Adrenal gland (tissue), 5 donors: ENCODE measurements around the gene AWAT2.

Experiments
- POLR2A ChIP-seq, 2 donors: fragments of 450-650 bp; IDR thresholded peaks; one replicate each; pipeline ENCODE4 v1.6.1; 2017; ENCODE audit warnings: antibody characterized with exemption in 2 of 2, mild to moderate bottlenecking in 2 of 2, moderate library complexity in 1 of 2
- TF ChIP-seq, protein P1 (sequence below), 6 experiments: fragments of 450-650 bp in 4 of 6; fragments of 200-600 bp in 2 of 6; sonication (generic) in 1 of 6; IDR thresholded peaks; 1 replicate in 5 of 6; 2 replicates in 1 of 6; pipeline versions ENCODE4 v1.5.1 to v1.8.0; 2016 to 2021; ENCODE audit warnings: antibody characterized with exemption in 6 of 6, mild to moderate bottlenecking in 2 of 6, moderate library complexity in 1 of 6
- donor health status: DM: no; HTN: no; CAD: no.

DNA sequence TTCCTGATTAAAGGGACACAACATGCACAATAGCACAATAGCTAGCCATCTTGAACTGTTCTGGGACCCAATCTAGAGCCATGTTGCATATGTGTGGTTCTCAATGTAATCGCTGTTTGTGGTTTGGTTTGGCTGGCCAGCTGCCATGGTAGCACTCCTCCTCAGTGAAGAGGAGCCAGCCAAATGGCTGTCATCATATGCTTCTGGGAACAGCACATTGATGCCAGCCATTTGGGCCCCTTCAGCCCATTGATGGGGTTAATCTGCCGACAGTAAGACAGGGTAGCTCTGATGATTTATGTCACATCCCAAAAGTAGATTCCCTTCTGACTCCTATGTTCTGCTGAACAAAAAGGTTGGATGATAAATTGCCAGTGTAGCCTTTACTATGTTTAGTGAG is 48.5 kb downstream of the AWAT2 start:
- TF ChIP-seq, protein P1, sequence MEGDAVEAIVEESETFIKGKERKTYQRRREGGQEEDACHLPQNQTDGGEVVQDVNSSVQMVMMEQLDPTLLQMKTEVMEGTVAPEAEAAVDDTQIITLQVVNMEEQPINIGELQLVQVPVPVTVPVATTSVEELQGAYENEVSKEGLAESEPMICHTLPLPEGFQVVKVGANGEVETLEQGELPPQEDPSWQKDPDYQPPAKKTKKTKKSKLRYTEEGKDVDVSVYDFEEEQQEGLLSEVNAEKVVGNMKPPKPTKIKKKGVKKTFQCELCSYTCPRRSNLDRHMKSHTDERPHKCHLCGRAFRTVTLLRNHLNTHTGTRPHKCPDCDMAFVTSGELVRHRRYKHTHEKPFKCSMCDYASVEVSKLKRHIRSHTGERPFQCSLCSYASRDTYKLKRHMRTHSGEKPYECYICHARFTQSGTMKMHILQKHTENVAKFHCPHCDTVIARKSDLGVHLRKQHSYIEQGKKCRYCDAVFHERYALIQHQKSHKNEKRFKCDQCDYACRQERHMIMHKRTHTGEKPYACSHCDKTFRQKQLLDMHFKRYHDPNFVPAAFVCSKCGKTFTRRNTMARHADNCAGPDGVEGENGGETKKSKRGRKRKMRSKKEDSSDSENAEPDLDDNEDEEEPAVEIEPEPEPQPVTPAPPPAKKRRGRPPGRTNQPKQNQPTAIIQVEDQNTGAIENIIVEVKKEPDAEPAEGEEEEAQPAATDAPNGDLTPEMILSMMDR (IDR thresholded peaks at IDR 0.05): no peak
- TF ChIP-seq POLR2A (IDR thresholded peaks at IDR 0.05): no peak
